Cardiac fibroblast (primary cell): ENCODE results near the gene TTC3.
A peak's percentile ranks its signal among the peaks of the same experiment; 100 is the strongest.
"Not testable (repeated sequence)": the region's sequence is repeated elsewhere in the genome, so short reads cannot be mapped to it uniquely, and the experiment has no call there.

Experiments used
- DNase-seq, 2 donors: peaks; one replicate each; pipeline versions ENCODE4 v3.0.0 to v3.0.0-alpha.2; 2010; ENCODE audit warnings: low read depth in 2 of 2
- H3K4me3 ChIP-seq, 2 donors: replicated peaks in 1 of 2; 1 replicate in 1 of 2; 2 replicates in 1 of 2; pipeline ENCODE4 v1.5.1; 2011; ENCODE audit warnings: low read depth in 2 of 2, low read length in 2 of 2, mild to moderate bottlenecking in 2 of 2, moderate library complexity in 1 of 2
- TF ChIP-seq, protein P1 (sequence below): IDR thresholded peaks from one replicate; pipeline ENCODE4 v1.5.1; 2011; ENCODE audit warnings: low read depth, mild to moderate bottlenecking, low read length, inconsistent platforms

Gene TTC3

DNA sequence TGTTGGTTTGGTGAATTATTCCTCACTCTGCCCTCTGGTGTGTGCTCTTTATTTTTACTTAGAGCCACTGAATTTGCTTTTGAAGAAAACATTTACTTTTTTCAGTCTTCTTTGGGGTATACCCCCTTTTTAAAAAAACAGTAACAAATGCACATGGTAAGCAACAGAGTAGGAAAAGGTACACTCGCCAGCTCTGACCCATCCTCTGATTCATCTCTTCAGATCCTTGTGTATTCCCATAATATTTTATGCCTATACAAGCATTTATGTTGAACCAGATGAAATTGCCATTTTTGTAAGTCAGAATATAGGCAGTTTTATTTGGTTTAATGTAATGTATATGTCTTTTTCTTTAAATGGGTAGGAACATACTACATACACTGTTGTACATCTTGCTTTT, 28.3 kb downstream of the TTC3 start:
- peak; percentile 17 to 26 for DNase-seq
- TF ChIP-seq, protein P1, sequence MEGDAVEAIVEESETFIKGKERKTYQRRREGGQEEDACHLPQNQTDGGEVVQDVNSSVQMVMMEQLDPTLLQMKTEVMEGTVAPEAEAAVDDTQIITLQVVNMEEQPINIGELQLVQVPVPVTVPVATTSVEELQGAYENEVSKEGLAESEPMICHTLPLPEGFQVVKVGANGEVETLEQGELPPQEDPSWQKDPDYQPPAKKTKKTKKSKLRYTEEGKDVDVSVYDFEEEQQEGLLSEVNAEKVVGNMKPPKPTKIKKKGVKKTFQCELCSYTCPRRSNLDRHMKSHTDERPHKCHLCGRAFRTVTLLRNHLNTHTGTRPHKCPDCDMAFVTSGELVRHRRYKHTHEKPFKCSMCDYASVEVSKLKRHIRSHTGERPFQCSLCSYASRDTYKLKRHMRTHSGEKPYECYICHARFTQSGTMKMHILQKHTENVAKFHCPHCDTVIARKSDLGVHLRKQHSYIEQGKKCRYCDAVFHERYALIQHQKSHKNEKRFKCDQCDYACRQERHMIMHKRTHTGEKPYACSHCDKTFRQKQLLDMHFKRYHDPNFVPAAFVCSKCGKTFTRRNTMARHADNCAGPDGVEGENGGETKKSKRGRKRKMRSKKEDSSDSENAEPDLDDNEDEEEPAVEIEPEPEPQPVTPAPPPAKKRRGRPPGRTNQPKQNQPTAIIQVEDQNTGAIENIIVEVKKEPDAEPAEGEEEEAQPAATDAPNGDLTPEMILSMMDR = no peak
- no peak overlapping the region for H3K4me3 ChIP-seq

DNA sequence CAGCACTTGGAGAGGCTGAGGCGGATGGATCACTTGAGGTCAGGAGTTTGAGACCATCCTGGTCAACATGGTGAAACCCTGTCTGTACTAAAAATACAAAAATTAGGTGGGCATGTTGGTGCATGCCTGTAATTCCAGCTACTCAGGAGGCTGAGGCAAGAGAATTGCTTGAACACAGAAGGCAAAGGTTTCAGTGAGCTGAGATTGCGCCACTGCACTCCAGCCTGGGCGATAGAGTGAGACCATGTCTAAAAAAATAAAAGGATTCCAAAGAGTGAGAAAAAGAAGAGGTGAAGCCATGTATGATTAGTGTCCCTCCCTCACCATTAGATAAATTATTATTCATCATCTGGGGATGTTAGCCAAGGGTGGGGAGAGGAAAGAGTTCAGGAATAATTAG, 29.7 kb downstream of the TTC3 start:
- DNase-seq, H3K4me3 ChIP-seq: not testable (repeated sequence)

DNA sequence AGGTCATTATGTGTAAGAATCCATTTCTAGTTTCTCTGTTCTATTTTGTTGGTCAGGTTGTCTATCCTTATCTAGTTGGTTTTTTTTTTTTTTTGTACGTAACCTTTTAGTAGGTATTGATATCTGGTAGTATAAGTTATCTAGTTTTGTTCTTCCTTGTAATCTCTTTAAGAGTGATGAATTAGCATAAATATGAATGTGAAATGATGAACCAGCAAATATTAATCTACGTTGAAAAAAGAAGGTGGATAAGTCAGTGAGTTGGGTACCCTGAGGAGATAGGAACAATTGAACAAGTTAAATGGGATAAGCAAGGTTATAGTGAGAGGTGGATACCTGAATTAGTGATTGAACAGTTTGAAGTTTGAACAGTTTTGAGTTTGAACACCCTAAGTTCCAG, 33.9 kb downstream of the TTC3 start:
- DNase-seq = no peak
- TF ChIP-seq, protein P1 = no peak
- H3K4me3 ChIP-seq = no peak overlapping the region

DNA sequence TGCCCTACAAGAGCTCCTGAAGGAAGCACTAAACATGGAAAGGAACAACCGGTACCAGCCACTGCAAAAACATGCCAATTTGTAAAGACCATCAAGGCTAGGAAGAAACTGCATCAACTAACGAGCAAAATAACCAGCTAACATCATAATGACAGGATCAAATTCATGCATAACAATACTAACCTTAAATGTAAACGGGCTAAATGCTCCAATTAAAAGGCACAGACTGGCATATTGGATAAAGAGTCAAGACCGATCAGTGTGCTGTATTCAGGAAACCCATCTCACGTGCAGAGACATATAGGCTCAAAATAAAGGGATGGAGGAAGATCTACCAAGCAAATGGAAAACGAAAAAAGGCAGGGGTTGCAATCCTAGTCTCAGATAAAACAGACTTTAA, 38.0 kb downstream of the TTC3 start:
- DNase-seq, H3K4me3 ChIP-seq: not testable (repeated sequence)

DNA sequence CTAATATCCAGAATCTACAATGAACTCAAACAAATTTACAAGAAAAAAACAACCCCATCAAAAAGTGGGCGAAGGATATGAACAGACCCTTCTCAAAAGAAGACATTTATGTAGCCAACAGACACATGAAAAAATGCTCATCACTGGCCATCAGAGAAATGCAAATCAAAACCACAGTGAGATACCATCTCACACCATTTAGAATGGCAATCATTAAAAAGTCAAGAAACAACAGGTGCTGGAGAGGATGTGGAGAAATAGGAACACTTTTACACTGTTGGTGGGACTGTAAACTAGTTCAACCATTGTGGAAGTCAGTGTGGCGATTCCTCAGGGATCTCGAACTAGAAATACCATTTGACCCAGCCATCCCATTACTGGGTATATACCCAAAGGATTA, 41.2 kb downstream of the TTC3 start:
- H3K4me3 ChIP-seq, DNase-seq: not testable (repeated sequence)

DNA sequence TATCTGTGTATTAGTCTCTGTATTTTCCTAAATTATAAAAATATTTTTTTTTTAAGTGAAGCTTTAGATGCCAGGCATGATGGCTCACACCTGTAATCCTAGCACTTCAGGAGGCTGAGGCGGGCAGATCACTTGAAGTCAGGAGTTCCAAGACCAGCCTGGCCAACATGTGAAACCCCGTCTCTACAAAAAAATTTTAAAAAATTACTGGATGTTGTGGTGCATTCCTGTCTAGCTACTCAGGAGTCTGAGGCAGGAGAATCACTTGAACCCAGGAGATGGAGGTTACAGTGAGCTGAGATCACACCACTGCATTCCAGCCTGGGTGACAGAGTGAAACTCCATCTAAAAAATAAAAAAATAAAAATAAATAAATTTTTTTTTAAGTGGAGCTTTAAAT, 43.4 kb downstream of the TTC3 start:
- peak in 1 of 2 donors; percentile 17 for DNase-seq
- H3K4me3 ChIP-seq = not testable (repeated sequence)

DNA sequence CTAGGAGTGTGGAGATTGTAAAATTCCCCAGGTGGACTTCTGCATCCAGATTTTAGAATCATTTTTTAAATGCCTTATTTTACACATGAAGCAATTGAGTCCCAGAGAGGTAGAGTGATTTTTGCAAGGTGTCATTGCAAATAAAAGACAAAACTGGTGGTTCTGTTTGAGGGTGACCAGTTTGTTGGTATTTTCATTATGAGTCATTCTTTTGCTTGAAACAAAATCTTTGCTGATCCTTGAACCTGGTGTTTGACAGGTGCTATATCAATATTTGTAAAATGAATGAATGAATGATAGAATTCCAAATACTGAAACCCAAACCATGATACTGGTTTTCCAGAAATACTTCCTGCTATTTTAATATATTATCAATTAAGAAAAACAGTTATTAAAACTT, 44.1 kb downstream of the TTC3 start:
- TF ChIP-seq, protein P1 = no peak
- H3K4me3 ChIP-seq = no peak overlapping the region
- no peak for DNase-seq

DNA sequence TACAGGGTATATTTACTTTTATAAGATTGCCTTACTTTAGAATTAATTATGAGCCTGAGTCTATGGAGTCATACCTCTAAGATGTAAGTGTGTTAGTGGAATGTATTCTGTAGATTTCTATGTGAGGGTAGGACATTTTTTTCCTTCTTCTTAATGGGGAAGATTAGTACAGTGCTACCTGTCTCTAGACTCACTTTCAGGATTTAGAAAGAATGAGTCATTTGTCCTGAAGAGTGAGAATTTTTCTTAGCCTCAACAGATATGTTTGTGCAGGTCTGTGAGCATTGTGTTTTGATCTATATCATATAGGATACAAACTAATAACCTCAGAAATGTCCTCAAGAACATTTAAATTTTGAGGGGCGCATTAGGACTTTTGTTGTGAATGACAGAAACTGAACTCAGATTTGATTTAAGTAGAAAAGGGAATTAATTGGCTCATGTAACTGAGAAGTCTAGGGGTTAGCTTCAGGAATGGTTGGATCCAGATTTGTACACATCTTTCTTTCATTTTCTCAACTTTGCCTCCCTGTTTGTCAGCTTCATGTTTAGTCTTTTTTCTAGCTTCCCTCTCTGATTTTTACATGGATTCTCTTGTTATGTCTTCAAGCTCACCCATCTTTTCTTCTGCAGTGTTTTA, 45.3 kb downstream of the TTC3 start:
- H3K4me3 ChIP-seq = no peak overlapping the region
- no peak for DNase-seq
- TF ChIP-seq, protein P1 = no peak

DNA sequence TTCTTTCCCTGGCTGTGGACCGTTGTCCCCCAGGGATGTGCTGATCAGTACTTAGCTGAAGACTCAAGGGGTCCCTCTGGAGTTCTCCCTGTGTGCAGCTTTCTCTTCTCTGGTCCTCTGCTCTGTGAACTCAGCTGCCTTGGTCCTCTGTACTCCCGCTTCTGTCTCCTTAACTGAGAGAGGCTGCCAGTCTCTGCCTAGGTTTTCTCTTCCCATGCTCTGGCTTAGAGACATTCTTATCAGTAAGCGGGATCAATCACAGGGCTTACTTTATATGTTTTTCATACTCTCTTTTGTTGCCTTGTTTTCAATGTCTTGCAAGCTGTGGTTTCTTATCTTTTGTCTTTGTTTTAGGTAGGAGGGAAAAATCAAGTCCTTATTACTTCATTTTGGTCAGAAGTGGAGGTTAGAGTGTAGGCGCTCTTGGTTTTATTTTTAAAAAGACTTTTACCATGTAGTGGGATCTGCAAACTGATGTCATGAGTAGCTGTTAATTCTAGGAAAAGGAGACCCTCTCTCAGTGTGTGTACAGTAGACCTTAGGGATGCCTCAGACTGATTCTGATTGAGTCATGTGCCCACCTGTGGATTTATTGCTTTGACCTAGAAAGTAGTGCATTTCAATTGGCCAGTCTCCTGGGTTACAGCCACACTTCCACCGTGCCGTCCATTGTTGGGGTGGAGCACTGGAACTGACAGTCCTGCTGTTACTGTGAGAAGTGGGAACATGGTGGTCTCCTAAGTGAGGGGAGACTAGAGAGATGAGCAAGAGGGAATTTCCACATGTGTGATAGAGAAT, 46.6 kb downstream of the TTC3 start:
- TF ChIP-seq, protein P1 = no peak
- DNase-seq = no peak

More for the DNA sequence above, 46.6 kb downstream of the TTC3 start:
- H3K4me3 ChIP-seq = no peak overlapping the region
